Activated naive CD8-positive, alpha-beta T cell (primary cell): Measurements from ENCODE around the gene SPSB4.

Experiments
- H3K27ac Mint-ChIP-seq: one replicate; pipeline ENCODE4 v1.8.0; 2021; ENCODE audit warnings: mixed read lengths
- H3K27me3 Mint-ChIP-seq: one replicate; pipeline ENCODE4 v1.8.0; 2021; ENCODE audit warnings: mixed read lengths
- H3K36me3 Mint-ChIP-seq: one replicate; pipeline ENCODE4 v1.8.0; 2021; ENCODE audit warnings: mixed read lengths
- H3K4me1 Mint-ChIP-seq: one replicate; pipeline ENCODE4 v1.8.0; 2021; ENCODE audit warnings: low read depth, mixed read lengths
- H3K4me3 Mint-ChIP-seq: one replicate; pipeline ENCODE4 v1.8.0; 2021; ENCODE audit warnings: mild to moderate bottlenecking, mixed read lengths
- H3K9me3 Mint-ChIP-seq: one replicate; pipeline ENCODE4 v1.8.0; 2021; ENCODE audit warnings: low read depth, mixed read lengths

Gene SPSB4

DNA sequence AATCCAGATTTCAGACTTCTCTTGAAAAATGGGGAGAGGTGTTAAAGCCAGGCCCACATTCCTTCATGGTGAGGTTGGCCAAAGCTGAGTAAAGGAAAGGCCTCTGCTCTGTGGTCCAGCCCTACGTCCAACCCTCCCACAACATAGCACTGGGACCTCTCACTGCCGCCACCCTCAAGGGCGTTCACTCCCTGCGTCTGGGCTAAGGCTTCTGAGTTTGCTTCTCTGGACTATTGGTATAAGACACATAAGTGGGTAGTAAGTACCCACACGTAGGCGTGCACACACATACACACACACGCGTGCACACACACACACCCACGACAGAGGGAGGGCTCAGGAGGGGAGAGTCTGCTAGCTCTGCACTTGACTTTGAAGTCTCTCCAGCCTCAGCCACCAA lies 100.3 kb downstream of the SPSB4 start:
- no peaks in the 10 kb centered on the region for H3K4me1 Mint-ChIP-seq
- no peak overlapping the region for H3K4me3 Mint-ChIP-seq
- no peaks in the 10 kb centered on the region for H3K9me3 Mint-ChIP-seq
- no peaks in the 10 kb centered on the region for H3K27me3 Mint-ChIP-seq
- no peaks in the 10 kb centered on the region for H3K36me3 Mint-ChIP-seq
- no peak overlapping the region for H3K27ac Mint-ChIP-seq

DNA sequence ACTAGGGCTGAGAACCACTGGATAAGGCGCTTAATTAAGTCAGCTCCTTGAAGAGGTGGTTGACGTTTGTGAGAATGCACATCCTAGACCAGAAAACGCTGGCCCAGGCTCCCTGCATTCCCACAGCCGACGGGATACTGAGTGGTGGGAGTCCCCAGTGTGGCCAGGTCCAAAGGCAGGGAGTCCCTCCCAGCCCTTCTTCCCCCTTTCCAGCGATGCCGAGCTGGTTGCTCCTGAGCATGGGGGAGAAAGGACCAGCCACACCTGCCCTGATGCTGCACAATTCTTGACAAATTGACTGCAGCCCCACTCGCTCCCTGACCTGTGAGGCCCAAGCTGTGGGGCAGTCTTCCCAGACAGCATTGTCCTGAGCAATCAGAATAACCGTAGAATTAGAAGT lies 101.0 kb downstream of the SPSB4 start:
- no peaks in the 10 kb centered on the region for H3K36me3 Mint-ChIP-seq
- no peak overlapping the region for H3K27ac Mint-ChIP-seq
- H3K4me1 Mint-ChIP-seq = no peaks in the 10 kb centered on the region
- no peak overlapping the region for H3K4me3 Mint-ChIP-seq
- H3K9me3 Mint-ChIP-seq = no peaks in the 10 kb centered on the region
- H3K27me3 Mint-ChIP-seq = no peaks in the 10 kb centered on the region

DNA sequence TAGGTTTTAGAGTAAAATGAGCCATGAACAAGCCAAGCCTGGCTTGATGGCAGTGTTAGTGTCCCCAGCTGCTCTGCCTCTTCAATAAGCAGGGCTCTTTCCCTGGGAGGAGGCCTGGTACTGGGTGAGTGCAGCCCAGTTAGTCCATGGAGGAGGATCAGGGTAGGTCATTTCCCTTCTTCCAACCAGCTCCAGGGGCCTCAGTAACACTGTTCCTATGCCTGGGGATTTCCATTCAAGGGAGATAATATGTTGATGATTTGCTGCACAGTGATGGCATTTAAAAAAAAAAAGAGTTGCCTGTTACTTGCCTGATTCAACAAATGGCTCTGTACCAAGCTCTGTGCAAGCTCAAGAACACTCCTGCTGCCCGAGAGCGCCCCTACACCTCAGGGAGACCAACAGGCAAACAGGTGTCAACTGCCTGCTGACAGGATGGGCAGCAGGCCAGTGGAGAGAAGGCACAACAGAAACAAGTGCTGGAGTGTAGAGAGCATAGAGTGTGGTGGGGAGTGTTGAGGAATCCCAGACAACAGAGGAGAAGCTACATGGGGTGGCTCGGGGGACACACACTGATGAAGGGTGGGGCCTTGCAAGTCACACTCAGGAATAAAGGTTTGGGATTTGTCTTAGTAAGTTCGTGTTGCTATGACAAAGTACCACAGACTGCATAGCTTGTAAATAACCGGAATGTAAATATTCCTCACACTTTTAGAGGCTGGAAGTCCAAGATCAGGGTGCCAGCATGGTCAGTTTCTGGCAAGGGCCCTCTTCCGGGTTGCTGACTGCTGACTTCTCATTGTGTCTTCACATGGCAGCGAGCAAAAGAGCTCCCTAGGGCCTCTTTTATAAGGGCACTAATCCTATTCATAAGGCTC lies 101.9 kb downstream of the SPSB4 start:
- H3K36me3 Mint-ChIP-seq = no peaks in the 10 kb centered on the region
- no peaks in the 10 kb centered on the region for H3K4me1 Mint-ChIP-seq
- H3K9me3 Mint-ChIP-seq = no peaks in the 10 kb centered on the region
- H3K27me3 Mint-ChIP-seq = no peaks in the 10 kb centered on the region
- no peak overlapping the region for H3K27ac Mint-ChIP-seq
- no peak overlapping the region for H3K4me3 Mint-ChIP-seq

DNA sequence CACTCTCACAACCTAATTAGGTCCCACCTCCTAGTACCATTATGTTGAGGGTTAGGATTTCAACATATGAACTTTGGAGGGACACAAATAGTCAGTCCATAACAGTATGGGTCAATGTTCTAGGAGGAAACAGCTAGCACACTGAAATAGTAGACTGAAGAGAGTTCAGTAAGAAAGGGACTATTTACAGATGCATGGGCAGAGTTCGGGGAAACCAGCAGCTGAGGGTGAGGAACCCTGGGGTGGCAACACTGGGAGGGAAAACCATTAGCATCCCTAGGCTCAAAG lies 102.5 kb downstream of the SPSB4 start:
- no peak overlapping the region for H3K27ac Mint-ChIP-seq
- no peaks in the 10 kb centered on the region for H3K36me3 Mint-ChIP-seq
- no peaks in the 10 kb centered on the region for H3K27me3 Mint-ChIP-seq
- H3K4me1 Mint-ChIP-seq = no peaks in the 10 kb centered on the region
- H3K9me3 Mint-ChIP-seq = no peaks in the 10 kb centered on the region
- H3K4me3 Mint-ChIP-seq = no peak overlapping the region

DNA sequence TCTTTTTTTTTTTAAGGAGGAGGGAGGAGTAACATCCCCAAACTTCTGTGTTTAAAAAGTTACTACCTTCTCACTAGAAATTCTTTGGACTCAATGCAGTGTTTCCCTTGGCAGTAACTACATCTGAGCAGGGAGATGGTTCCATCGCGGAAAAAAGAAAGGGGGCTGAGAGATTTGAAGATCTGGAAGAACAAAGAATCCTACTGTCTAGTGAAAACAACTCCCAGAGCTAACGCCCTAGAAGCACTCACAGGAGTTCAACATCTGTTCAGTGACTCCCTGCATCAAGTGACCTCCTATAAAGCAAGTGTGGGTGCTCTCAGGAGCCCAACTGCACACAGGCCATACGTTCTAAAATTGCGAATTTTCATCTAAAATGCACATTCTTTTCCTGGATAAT lies 113.7 kb downstream of the SPSB4 start:
- H3K36me3 Mint-ChIP-seq = no peaks in the 10 kb centered on the region
- H3K27me3 Mint-ChIP-seq = peaks cover 4% of the 10 kb centered on the region
- H3K9me3 Mint-ChIP-seq = peaks cover 9% of the 10 kb centered on the region
- H3K27ac Mint-ChIP-seq = no peak overlapping the region
- H3K4me1 Mint-ChIP-seq = no peaks in the 10 kb centered on the region
- H3K4me3 Mint-ChIP-seq = no peak overlapping the region

DNA sequence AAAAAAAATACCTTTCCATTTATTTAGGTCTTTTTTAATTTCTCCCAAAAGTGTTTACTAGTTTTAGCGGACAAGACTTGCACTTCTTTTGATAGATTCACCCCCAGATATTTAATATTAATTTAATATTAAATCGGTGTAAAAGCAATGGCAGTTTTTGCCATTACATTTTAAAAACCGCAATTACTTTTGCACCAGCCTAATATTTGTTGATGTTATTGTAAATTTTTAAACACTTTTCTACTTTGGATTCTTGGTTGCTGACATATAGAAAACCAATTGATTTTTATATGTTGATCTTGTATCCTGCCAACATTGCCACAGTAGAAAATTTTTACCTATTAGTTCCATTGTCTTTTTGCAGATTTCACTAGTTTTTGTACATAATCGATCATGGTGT lies 116.5 kb downstream of the SPSB4 start:
- Mint-ChIP-seq H3K4me3 (no peak overlapping the region), H3K36me3 (no peaks in the 10 kb centered on the region)

DNA sequence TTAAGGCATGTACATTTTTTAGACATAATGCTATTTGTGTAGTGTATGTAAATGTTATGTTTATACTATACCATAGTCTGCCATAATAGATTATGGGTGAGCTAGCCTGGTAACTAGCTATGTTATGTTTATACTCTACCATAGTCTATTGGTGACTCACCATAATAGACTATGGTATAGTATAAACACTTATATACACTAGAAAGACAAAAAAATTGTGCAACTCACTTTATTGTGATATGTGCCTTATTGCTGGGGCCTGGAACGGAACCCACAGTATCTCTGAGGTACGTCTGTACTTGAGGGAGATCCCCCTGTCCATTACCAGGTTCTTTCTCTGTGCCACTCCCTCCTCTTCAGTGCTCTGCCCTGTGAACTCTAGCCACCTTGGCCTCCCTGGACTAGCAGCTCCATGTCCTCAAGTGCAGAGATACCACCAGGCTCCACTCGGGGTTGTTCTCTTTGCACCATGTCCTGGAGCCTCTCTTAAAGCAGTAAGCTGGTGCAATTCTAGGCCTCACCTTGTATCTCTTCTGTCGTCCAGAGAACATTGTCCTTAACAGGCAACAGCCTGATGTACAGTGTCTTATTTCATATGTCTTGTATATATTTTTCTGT lies 119.6 kb downstream of the SPSB4 start:
- Mint-ChIP-seq H3K36me3 (no peaks in the 10 kb centered on the region), H3K27ac (no peak overlapping the region), H3K9me3 (peaks cover 4% of the 10 kb centered on the region), H3K4me1 (no peaks in the 10 kb centered on the region), H3K4me3 (no peak overlapping the region), H3K27me3 (peaks cover 2% of the 10 kb centered on the region)

More for the DNA sequence above, 116.5 kb downstream of the SPSB4 start:
- H3K27me3 Mint-ChIP-seq = peaks cover 4% of the 10 kb centered on the region
- H3K4me1 Mint-ChIP-seq = no peaks in the 10 kb centered on the region
- H3K9me3 Mint-ChIP-seq = peaks cover 4% of the 10 kb centered on the region
- no peak overlapping the region for H3K27ac Mint-ChIP-seq

- Mint-ChIP-seq H3K9me3 (no peaks in the 10 kb centered on the region), H3K36me3 (no peaks in the 10 kb centered on the region), H3K27me3 (peaks cover 2% of the 10 kb centered on the region), H3K27ac (no peak overlapping the region), H3K4me1 (no peaks in the 10 kb centered on the region), H3K4me3 (no peak overlapping the region)
These were observed 123.5 kb downstream of the SPSB4 start for GRCh38 chr3:141174674-141175073.

DNA sequence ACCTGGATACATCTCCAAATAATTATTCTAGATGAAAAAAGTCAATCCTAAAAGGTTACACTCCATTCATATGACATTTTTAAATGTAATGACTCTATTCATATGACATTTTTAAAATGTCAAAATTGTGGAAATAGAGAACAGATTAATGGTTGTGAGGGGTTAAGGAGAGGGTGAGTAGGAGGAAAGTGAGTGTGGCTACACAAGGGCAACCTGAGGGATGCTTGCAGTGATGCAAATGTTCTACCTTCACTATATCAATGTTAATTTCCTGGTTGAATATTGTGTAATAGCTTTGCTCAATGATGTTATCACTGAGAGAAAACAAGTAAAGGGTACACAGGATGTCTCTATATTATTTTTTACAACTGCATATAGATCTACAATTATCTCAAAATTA lies 125.6 kb downstream of the SPSB4 start:
- Mint-ChIP-seq H3K9me3 (no peaks in the 10 kb centered on the region), H3K4me1 (no peaks in the 10 kb centered on the region), H3K4me3 (no peak overlapping the region), H3K27ac (no peak overlapping the region), H3K27me3 (no peaks in the 10 kb centered on the region), H3K36me3 (no peaks in the 10 kb centered on the region)

DNA sequence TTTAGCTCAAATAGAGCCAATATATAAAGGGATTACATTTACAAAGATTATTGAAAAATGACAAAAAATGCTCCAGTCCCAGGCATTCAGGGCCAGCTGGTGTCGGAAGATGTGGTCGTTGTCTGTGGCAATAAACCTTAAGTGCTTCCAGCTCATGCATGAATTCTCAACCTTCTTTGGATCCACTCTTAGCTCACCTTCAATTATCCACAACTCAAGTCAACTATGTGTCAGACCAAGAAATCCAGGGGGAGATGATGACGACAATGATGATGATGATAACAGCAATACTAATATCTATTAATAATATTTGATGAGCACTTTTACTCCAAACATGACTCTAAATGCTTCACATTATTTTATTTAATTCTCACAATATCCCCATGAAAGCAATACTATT lies 126.9 kb downstream of the SPSB4 start:
- Mint-ChIP-seq H3K4me1 (no peaks in the 10 kb centered on the region), H3K4me3 (no peak overlapping the region), H3K36me3 (no peaks in the 10 kb centered on the region), H3K27me3 (no peaks in the 10 kb centered on the region), H3K27ac (no peak overlapping the region), H3K9me3 (no peaks in the 10 kb centered on the region)

- Mint-ChIP-seq H3K4me3 (no peak overlapping the region), H3K36me3 (no peaks in the 10 kb centered on the region), H3K4me1 (no peaks in the 10 kb centered on the region), H3K9me3 (no peaks in the 10 kb centered on the region), H3K27ac (no peak overlapping the region), H3K27me3 (no peaks in the 10 kb centered on the region)
These were observed 127.4 kb downstream of the SPSB4 start for GRCh38 chr3:141178551-141178950.

GRCh38 chr3:141179983-141180382 lies 128.8 kb downstream of the SPSB4 start:
- no peaks in the 10 kb centered on the region for H3K9me3 Mint-ChIP-seq

DNA sequence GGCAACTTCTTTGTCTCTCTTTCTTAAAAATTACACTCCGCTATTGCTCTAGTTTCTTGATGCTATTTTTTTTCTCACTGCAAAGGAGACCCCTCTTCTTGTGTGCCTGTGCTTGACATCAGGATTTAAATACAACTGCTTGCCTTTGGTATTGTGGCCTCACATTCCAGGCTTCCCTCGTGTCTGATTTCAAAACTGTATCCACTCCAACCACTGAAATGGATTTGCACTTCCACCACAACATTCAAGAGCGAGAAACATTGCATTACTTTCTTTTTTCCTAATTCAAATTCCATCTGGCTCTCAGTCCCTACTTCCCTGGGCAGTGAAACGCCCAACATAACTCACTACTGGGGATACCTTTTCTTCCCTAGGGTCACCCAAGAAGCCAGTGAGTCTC lies 130.0 kb downstream of the SPSB4 start:
- H3K36me3 Mint-ChIP-seq = no peaks in the 10 kb centered on the region
- no peaks in the 10 kb centered on the region for H3K27me3 Mint-ChIP-seq
- H3K27ac Mint-ChIP-seq = no peak overlapping the region
- no peaks in the 10 kb centered on the region for H3K9me3 Mint-ChIP-seq
- no peak overlapping the region for H3K4me3 Mint-ChIP-seq
- no peaks in the 10 kb centered on the region for H3K4me1 Mint-ChIP-seq

More at GRCh38 chr3:141179983-141180382, 128.8 kb downstream of the SPSB4 start:
- H3K27me3 Mint-ChIP-seq = no peaks in the 10 kb centered on the region
- H3K4me1 Mint-ChIP-seq = no peaks in the 10 kb centered on the region
- H3K4me3 Mint-ChIP-seq = no peak overlapping the region
- no peak overlapping the region for H3K27ac Mint-ChIP-seq
- H3K36me3 Mint-ChIP-seq = no peaks in the 10 kb centered on the region

DNA sequence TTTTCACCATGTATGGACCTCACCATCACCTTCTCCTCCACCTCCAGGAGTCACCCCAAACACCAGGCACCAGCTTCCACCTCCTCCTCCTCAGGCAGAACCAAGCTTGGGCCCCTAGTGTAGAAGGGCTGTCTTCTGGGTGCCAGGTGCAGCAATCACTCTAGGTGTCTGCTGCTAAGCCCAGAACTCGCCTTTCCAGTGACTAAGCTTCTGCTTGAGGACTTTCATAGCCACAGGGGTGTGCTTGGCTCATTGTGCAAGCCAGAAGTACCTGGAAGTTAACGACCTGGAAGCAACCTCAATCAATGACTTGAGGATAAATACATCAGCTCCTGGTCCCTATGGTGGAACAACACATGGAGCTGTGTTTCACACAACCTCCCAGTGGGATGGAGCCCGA lies 130.7 kb downstream of the SPSB4 start:
- no peak overlapping the region for H3K27ac Mint-ChIP-seq
- no peaks in the 10 kb centered on the region for H3K9me3 Mint-ChIP-seq
- no peak overlapping the region for H3K4me3 Mint-ChIP-seq
- H3K27me3 Mint-ChIP-seq = no peaks in the 10 kb centered on the region
- no peaks in the 10 kb centered on the region for H3K4me1 Mint-ChIP-seq
- no peaks in the 10 kb centered on the region for H3K36me3 Mint-ChIP-seq

DNA sequence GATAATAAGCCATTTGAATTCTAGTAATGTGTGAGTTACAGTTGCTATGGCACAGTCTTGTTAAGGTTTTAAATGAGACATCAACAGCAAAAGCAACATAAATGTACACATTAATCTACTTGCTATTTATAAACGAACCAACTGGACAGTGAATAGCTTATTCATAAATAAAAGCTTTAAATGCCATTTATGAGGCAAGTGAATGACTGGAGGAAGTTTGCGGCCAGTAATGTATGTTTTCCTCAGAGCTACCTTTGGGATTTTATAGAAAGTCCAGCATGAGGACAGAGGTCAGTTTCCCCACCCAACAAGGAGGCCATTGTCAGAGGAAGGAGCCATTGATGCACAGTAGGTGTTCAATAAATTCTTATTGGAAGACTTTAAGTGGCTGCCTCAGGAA lies 132.5 kb downstream of the SPSB4 start:
- Mint-ChIP-seq H3K4me3 (no peak overlapping the region), H3K27ac (no peak overlapping the region), H3K36me3 (no peaks in the 10 kb centered on the region), H3K27me3 (no peaks in the 10 kb centered on the region), H3K9me3 (no peaks in the 10 kb centered on the region), H3K4me1 (no peaks in the 10 kb centered on the region)

GRCh38 chr3:141184430-141184829 lies 133.3 kb downstream of the SPSB4 start:
- Mint-ChIP-seq H3K36me3 (no peaks in the 10 kb centered on the region), H3K4me3 (no peak overlapping the region), H3K9me3 (no peaks in the 10 kb centered on the region), H3K27me3 (no peaks in the 10 kb centered on the region), H3K27ac (no peak overlapping the region), H3K4me1 (no peaks in the 10 kb centered on the region)
